Spleen (tissue), 11 donors: Measurements from ENCODE around the gene PYGO2. TPM values are rescaled to one million over a fixed set of nuclear protein-coding genes. Genes with fewer than 3 reads are reported as not detected.
A peak's percentile ranks its signal among the peaks of the same experiment; 100 is the strongest.
"Not testable (repeated sequence)": the region's sequence is repeated elsewhere in the genome, so short reads cannot be mapped to it uniquely, and the experiment has no call there.

ENCODE experiments used
- DNase-seq: peaks from one replicate; pipeline ENCODE4 v3.0.0-alpha.2; 2020
- H3K27ac ChIP-seq, 8 donors: fragments of 200-600 bp; sonication (generic) in 7 of 8; 1 replicate in 4 of 8; 2 replicates in 4 of 8; pipeline versions ENCODE4 v1.5.0 to v1.8.0; 2016 to 2021; ENCODE audit warnings: inconsistent platforms in 4 of 8, mild to moderate bottlenecking in 4 of 8, moderate library complexity in 1 of 8
- H3K27me3 ChIP-seq, 7 donors: fragments of 200-600 bp; sonication (generic) in 6 of 7; replicated peaks in 1 of 7; 1 replicate in 4 of 7; 2 replicates in 3 of 7; pipeline versions ENCODE4 v1.5.0 to v1.8.0; 2016 to 2021; ENCODE audit warnings: inconsistent platforms in 3 of 7, mild to moderate bottlenecking in 1 of 7
- H3K36me3 ChIP-seq, 6 donors: fragments of 200-600 bp; sonication (generic) in 5 of 6; 1 replicate in 4 of 6; 2 replicates in 2 of 6; pipeline versions ENCODE4 v1.5.0 to v1.8.0; 2016 to 2021; ENCODE audit warnings: inconsistent platforms in 2 of 6
- H3K4me1 ChIP-seq, 6 donors: fragments of 200-600 bp; sonication (generic) in 5 of 6; 1 replicate in 3 of 6; 2 replicates in 3 of 6; pipeline versions ENCODE4 v1.5.0 to v1.8.0; 2016 to 2021; ENCODE audit warnings: inconsistent platforms in 3 of 6
- H3K4me3 ChIP-seq, 8 donors: fragments of 200-600 bp; sonication (generic) in 7 of 8; 1 replicate in 4 of 8; 2 replicates in 4 of 8; pipeline versions ENCODE4 v1.5.0 to v1.8.0; 2016 to 2021; ENCODE audit warnings: inconsistent platforms in 4 of 8, mild to moderate bottlenecking in 4 of 8, moderate library complexity in 2 of 8
- H3K9me3 ChIP-seq, 8 donors: fragments of 200-600 bp; sonication (generic) in 7 of 8; 1 replicate in 4 of 8; 2 replicates in 4 of 8; pipeline versions ENCODE4 v1.5.0 to v1.8.0; 2016 to 2021; ENCODE audit warnings: inconsistent platforms in 4 of 8
- POLR2A ChIP-seq, 3 donors: fragments of 450-650 bp; IDR thresholded peaks; one replicate each; pipeline ENCODE4 v1.5.1; 2017; ENCODE audit warnings: antibody characterized with exemption in 3 of 3, mild to moderate bottlenecking in 1 of 3
- POLR2AphosphoS5 ChIP-seq, 3 donors: sonication (generic); formaldehyde crosslinking; IDR thresholded peaks; one replicate each; pipeline ENCODE4 v1.5.1; 2017; ENCODE audit warnings: antibody characterized with exemption in 3 of 3
- WGBS, 5 donors: extraction: QIAGEN DNeasy Blood & Tissue Kit in 3 of 5; methylation state at CpG; one replicate each; pipeline versions ENCODE4 v1.1.5 to v1.1.7; 2013 to 2018; 5-methylcytosine and 5-hydroxymethylcytosine counted together
- intact Hi-C: fragments of 100-400 bp; cut with DNase I; formaldehyde crosslinking; loops from one replicate; pipeline ENCODE4 v1.15.0; 2023; ENCODE audit warnings: low total_unique reads
- polyA plus RNA-seq, 3 donors: library from polyadenylated mRNA; stranded (reverse); fragments of 200-250 nt; gene quantifications; one replicate each; pipeline ENCODE4 v1.2.1, GENCODE V29; 2013
- total RNA-seq, 7 donors: library from RNA; depleted of rRNA in 3 of 7; stranded (reverse); fragments of >200 nt in 3 of 7; fragmentation: NEBNext Ultra II Directional in 4 of 7; extraction: Animal tissue kit (Norgen Biotek cat#: 25700) in 4 of 7; gene quantifications; one replicate each; pipeline versions ENCODE4 v1.1.0 to v1.2.1, GENCODE V29; 2016 to 2021
- TF ChIP-seq, protein P1 (sequence below), 11 experiments: fragments of 200-600 bp in 7 of 11; fragments of 450-650 bp in 4 of 11; sonication (generic) in 4 of 11; IDR thresholded peaks in 8 of 11; conservative IDR thresholded peaks in 3 of 11; 1 replicate in 7 of 11; 2 replicates in 4 of 11; pipeline versions ENCODE4 v1.4.0 to v1.8.0; 2016 to 2021; ENCODE audit warnings: antibody characterized with exemption in 11 of 11, inconsistent platforms in 4 of 11, mild to moderate bottlenecking in 1 of 11
- donor health status: healthy with polysubstance abuse.
- donor health status: DM: no; HTN: no; CAD: no; lungs with moderate emphysema.
- donor health status: DM: no; HTN: no; CAD: no.
- donor health status: Bipolar disorder and iron deficiency.
- donor health status: healthy.
- donor health status: DM: no; HTN: no; CAD: no.
- donor health status: DM: yes; HTN: yes; CAD: no.

PYGO2 gene
- total and polyA plus RNA-seq, 10 donors: 19.8 to 36.6 (median 35.2) TPM

DNA sequence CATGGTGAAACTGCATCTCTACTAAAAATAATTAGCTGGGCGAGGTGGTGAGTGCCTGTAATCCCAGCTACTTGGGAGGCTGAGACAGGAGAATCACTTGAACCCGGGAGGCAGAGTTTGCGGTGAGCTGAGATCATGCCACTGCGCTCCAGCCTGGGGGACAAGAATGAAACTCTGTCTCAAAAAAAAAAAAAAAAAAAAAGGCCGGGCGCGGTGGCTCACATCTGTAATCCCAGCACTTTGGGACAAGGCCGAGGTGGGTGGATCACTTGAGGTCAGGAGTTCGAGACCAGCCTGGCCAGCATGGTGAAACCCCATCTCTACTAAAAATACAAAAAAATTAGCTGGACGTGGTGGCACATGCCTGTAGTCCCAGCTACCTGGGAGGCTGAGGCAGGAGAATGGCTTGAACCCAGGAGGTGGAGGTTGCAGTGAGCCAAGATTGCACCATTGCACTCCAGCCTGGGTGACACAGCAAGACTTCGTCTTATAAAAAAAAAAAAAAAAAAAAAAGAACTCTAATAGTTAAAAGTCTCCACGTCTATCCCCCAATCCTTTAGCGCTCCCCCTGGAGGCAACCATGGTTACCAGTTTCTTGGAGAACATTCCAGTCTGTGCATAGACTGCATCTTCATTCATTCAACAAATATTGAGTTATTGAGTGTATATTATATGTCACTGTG, 33.9 kb upstream of the PYGO2 start:
- H3K27me3 ChIP-seq, H3K4me3 ChIP-seq, H3K27ac ChIP-seq, intact Hi-C loops, H3K9me3 ChIP-seq: not testable (repeated sequence)
- DNase-seq: peak; percentile 32
- Histone ChIP-seq H3K36me3 (peaks cover 0 to 32% (median 11%) of the 10 kb centered on the region in 6 donors), H3K4me1 (peaks cover 16 to 53% (median 31%) of the 10 kb centered on the region in 6 donors)
- WGBS, 5 donors: 61 to 70% (median 69%) methylated on average over 12 to 13 of the region's 13 CpGs
- TF ChIP-seq, protein P1, sequence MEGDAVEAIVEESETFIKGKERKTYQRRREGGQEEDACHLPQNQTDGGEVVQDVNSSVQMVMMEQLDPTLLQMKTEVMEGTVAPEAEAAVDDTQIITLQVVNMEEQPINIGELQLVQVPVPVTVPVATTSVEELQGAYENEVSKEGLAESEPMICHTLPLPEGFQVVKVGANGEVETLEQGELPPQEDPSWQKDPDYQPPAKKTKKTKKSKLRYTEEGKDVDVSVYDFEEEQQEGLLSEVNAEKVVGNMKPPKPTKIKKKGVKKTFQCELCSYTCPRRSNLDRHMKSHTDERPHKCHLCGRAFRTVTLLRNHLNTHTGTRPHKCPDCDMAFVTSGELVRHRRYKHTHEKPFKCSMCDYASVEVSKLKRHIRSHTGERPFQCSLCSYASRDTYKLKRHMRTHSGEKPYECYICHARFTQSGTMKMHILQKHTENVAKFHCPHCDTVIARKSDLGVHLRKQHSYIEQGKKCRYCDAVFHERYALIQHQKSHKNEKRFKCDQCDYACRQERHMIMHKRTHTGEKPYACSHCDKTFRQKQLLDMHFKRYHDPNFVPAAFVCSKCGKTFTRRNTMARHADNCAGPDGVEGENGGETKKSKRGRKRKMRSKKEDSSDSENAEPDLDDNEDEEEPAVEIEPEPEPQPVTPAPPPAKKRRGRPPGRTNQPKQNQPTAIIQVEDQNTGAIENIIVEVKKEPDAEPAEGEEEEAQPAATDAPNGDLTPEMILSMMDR (IDR thresholded peaks at IDR 0.05 in 8 of 11, conservative IDR thresholded peaks at IDR 0.05 in 3 of 11): peak in 7 of 11 experiments; percentile 25 to 45 (median 35)

DNA sequence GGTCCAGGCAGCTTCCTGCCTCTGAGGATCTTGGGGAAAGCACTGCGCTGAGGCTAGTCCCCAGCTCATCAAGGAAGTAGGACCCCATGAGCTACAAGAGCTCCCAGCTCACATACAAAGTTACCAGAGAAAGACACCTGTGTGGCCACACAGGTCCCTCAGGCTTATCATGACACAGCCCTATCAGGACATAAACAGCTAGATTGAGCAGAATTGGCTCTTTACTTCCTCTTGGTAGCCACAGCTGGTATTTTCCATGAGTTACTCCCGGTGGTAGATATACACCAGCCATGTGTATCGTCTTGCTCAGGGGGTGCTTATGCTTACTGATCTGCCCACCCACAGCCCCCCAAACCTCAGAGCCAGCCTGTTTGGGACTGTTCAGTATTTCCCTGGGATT, 33.0 kb upstream of the PYGO2 start:
- Histone ChIP-seq H3K4me3 (no peak overlapping the region), H3K9me3 (no peaks in the 10 kb centered on the region), H3K4me1 (peaks cover 9 to 53% (median 24%) of the 10 kb centered on the region in 6 donors), H3K27me3 (no peaks in the 10 kb centered on the region), H3K36me3 (peaks cover 0 to 40% (median 18%) of the 10 kb centered on the region in 6 donors), H3K27ac (no peak overlapping the region)
- TF ChIP-seq POLR2AphosphoS5 (IDR thresholded peaks at IDR 0.05) (no peak), POLR2A (IDR thresholded peaks at IDR 0.05) (no peak)
- TF ChIP-seq, protein P1 (IDR thresholded peaks at IDR 0.05 in 8 of 11, conservative IDR thresholded peaks at IDR 0.05 in 3 of 11): no peak
- WGBS, 5 donors: 42 to 49% (median 48%) methylated on average over 2 to 3 of the region's 3 CpGs
- DNase-seq: peak; percentile 34
- intact Hi-C loops: no loop called here

DNA sequence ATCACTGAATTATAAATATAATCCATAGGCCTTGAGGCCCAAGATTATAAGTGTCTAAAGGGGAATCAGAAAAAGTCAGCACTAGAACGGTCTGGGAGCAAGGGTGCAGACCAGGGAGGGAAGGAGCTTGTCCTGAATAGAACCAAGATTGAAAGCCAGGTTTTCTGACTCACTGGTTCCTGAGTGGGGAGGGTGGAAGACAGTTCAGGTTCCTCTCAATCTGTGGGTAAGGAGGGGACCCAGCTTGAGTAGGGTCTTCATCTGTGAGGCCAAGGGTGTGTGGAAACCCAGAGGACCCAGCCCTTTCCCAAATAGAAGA, 32.6 kb upstream of the PYGO2 start:
- intact Hi-C loops: no loop called here
- Histone ChIP-seq H3K27me3 (no peaks in the 10 kb centered on the region), H3K36me3 (peaks cover 0 to 44% (median 21%) of the 10 kb centered on the region in 6 donors), H3K9me3 (no peaks in the 10 kb centered on the region), H3K27ac (no peak overlapping the region), H3K4me1 (peaks cover 6 to 53% (median 23%) of the 10 kb centered on the region in 6 donors), H3K4me3 (no peak overlapping the region)
- DNase-seq: no peak
- WGBS, 5 donors: 63 to 79% (median 69%) methylated on average over 1 of the region's 1 CpG
- TF ChIP-seq POLR2A (IDR thresholded peaks at IDR 0.05): no peak
- TF ChIP-seq, protein P1 (IDR thresholded peaks at IDR 0.05 in 8 of 11, conservative IDR thresholded peaks at IDR 0.05 in 3 of 11): no peak
- no peak for TF ChIP-seq POLR2AphosphoS5 (IDR thresholded peaks at IDR 0.05)

- no peaks in the 10 kb centered on the region for H3K27me3 ChIP-seq
- WGBS, 5 donors: 59 to 92% (median 78%) methylated on average over 4 to 8 of the region's 8 CpGs
- no peak within 1 kb of the TSS for H3K27ac ChIP-seq
- peak; percentile 40 for DNase-seq
- no peak within 1 kb of the TSS for H3K4me3 ChIP-seq
- TF ChIP-seq, protein P1 (IDR thresholded peaks at IDR 0.05 in 8 of 11, conservative IDR thresholded peaks at IDR 0.05 in 3 of 11): no peak
- TF ChIP-seq POLR2AphosphoS5 (IDR thresholded peaks at IDR 0.05) (no peak), POLR2A (IDR thresholded peaks at IDR 0.05) (no peak)
- intact Hi-C loops: no loop called here
- no peaks in the 10 kb centered on the region for H3K9me3 ChIP-seq
- peaks cover 1 to 53% (median 20%) of the 10 kb centered on the region in 6 donors for H3K4me1 ChIP-seq
- H3K36me3 ChIP-seq: peaks cover 0 to 49% (median 26%) of the 10 kb centered on the region in 6 donors
Measured at GRCh38 chr1:154993572-154994268, 32.1 kb upstream of the PYGO2 start, which contains the start of gene LENEP. Gene LENEP, plus strand, starts transcription at chr1:154993586. Its CDS starts 22 bp downstream, at chr1:154993608.
